Astrocyte (in vitro differentiated cells and primary cell): ENCODE results near the gene MTCH2. TPM values are rescaled to one million over a fixed set of nuclear protein-coding genes. Genes with fewer than 3 reads are reported as not detected.

Source experiments
- DNase-seq: peaks from one replicate; pipeline ENCODE4 v3.0.0-alpha.2; 2010; ENCODE audit warnings: low read depth
- FAIRE-seq: peaks from 2 replicates; lab custom pipeline; 2011; peaks lifted over from hg19 to GRCh38; lab: Jason Lieb, UNC
- H2AFZ ChIP-seq: 2 replicates; pipeline ENCODE4 v1.6.0; 2012; ENCODE audit warnings: low read depth, low read length, inconsistent platforms
- H3K27ac ChIP-seq: 2 replicates; pipeline ENCODE4 v1.5.1; 2011; ENCODE audit warnings: low read depth, low read length, inconsistent platforms
- H3K27me3 ChIP-seq: 2 replicates; pipeline ENCODE4 v1.6.0; 2011; ENCODE audit warnings: low read length, inconsistent platforms; ENCODE audit not compliant: insufficient read depth
- H3K36me3 ChIP-seq: 2 replicates; pipeline ENCODE4 v1.5.1; 2011; ENCODE audit warnings: low read length, inconsistent platforms; ENCODE audit not compliant: insufficient read depth
- H3K4me1 ChIP-seq: 2 replicates; pipeline ENCODE4 v1.5.1; 2011; ENCODE audit warnings: low read length, inconsistent platforms; ENCODE audit not compliant: insufficient read depth
- H3K4me2 ChIP-seq: 2 replicates; pipeline ENCODE4 v1.6.0; 2012; ENCODE audit warnings: low read length, inconsistent platforms
- H3K4me3 ChIP-seq: 2 replicates; pipeline ENCODE4 v1.5.1; 2011; ENCODE audit warnings: low read depth, mild to moderate bottlenecking, low read length, inconsistent platforms; ENCODE audit not compliant: insufficient read depth
- H3K79me2 ChIP-seq: 2 replicates; pipeline ENCODE4 v1.6.0; 2012; ENCODE audit warnings: mild to moderate bottlenecking, low read length, inconsistent platforms; ENCODE audit not compliant: insufficient read depth
- H3K9ac ChIP-seq: 2 replicates; pipeline ENCODE4 v1.6.0; 2012; ENCODE audit warnings: mild to moderate bottlenecking, low read length, inconsistent platforms
- H3K9me3 ChIP-seq: 2 replicates; pipeline ENCODE4 v1.5.1; 2012; ENCODE audit warnings: low read depth, mild to moderate bottlenecking, low read length, inconsistent platforms; ENCODE audit not compliant: insufficient read depth
- H4K20me1 ChIP-seq: 2 replicates; pipeline ENCODE4 v1.6.0; 2012; ENCODE audit warnings: low read length, inconsistent platforms; ENCODE audit not compliant: insufficient read depth
- H3K27ac Mint-ChIP-seq: one replicate; pipeline ENCODE4 v1.8.0; 2021; ENCODE audit warnings: mild to moderate bottlenecking, mixed read lengths; ENCODE audit not compliant: unreplicated experiment
- H3K27me3 Mint-ChIP-seq: one replicate; pipeline ENCODE4 v1.8.0; 2021; ENCODE audit warnings: low read depth, mixed read lengths; ENCODE audit not compliant: unreplicated experiment
- H3K36me3 Mint-ChIP-seq: one replicate; pipeline ENCODE4 v1.8.0; 2021; ENCODE audit warnings: low read depth, mixed read lengths; ENCODE audit not compliant: unreplicated experiment
- H3K4me1 Mint-ChIP-seq: one replicate; pipeline ENCODE4 v1.8.0; 2021; ENCODE audit warnings: low read depth, mixed read lengths; ENCODE audit not compliant: unreplicated experiment
- H3K4me3 Mint-ChIP-seq: one replicate; pipeline ENCODE4 v1.8.0; 2021; ENCODE audit warnings: mild to moderate bottlenecking, moderate library complexity, mixed read lengths; ENCODE audit not compliant: unreplicated experiment
- H3K9me3 Mint-ChIP-seq: one replicate; pipeline ENCODE4 v1.8.0; 2021; ENCODE audit warnings: mild to moderate bottlenecking, mixed read lengths; ENCODE audit not compliant: unreplicated experiment
- EZH2 ChIP-seq: IDR thresholded peaks from 2 replicates; pipeline ENCODE4 v1.6.1; 2012; ENCODE audit warnings: mild to moderate bottlenecking, low read length, inconsistent platforms; ENCODE audit not compliant: insufficient read depth
- total RNA-seq: library from RNA; stranded (reverse); gene quantifications from 2 replicates; pipeline ENCODE4 v1.2.1, GENCODE V29; 2021
- TF ChIP-seq, protein P1 (sequence below): IDR thresholded peaks from 2 replicates; pipeline ENCODE4 v1.5.1; 2011; ENCODE audit warnings: low read depth, mild to moderate bottlenecking, inconsistent platforms, low read length, moderate library complexity; ENCODE audit not compliant: insufficient read depth

MTCH2 gene
- total RNA-seq, 1 donor from 2014 or later: 103 TPM

DNA sequence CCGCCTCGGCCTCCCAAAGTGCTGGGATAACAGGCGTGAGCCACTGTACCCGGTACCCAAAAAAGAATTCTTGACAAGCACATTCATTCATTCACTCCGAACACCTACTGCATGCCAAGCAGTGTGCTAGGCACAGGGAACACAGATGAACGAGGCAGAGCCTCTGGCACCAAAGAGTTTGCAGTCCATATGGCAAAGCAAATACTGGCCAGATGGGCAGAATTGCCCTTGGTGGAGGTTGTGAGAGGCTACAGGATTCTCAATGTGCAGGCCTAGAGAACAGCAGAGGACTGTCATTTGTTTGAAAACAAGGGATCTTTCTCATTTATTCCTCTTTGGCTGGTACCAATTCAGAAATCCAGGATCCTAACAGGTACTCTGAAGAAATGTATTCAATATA lies 27.5 kb upstream of the MTCH2 start:
- Mint-ChIP-seq H3K36me3 (no peaks in the 10 kb centered on the region), H3K9me3 (no peaks in the 10 kb centered on the region), H3K27ac (no peak overlapping the region), H3K4me1 (peaks cover 2% of the 10 kb centered on the region), H3K4me3 (no peak overlapping the region), H3K27me3 (no peaks in the 10 kb centered on the region)
- DNase-seq (no peak), FAIRE-seq (no peak)
- TF ChIP-seq, protein P1, sequence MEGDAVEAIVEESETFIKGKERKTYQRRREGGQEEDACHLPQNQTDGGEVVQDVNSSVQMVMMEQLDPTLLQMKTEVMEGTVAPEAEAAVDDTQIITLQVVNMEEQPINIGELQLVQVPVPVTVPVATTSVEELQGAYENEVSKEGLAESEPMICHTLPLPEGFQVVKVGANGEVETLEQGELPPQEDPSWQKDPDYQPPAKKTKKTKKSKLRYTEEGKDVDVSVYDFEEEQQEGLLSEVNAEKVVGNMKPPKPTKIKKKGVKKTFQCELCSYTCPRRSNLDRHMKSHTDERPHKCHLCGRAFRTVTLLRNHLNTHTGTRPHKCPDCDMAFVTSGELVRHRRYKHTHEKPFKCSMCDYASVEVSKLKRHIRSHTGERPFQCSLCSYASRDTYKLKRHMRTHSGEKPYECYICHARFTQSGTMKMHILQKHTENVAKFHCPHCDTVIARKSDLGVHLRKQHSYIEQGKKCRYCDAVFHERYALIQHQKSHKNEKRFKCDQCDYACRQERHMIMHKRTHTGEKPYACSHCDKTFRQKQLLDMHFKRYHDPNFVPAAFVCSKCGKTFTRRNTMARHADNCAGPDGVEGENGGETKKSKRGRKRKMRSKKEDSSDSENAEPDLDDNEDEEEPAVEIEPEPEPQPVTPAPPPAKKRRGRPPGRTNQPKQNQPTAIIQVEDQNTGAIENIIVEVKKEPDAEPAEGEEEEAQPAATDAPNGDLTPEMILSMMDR: no peak
- no peak for TF ChIP-seq EZH2
- H3K9ac ChIP-seq: no peak overlapping the region
- H3K27me3 ChIP-seq: no peaks in the 10 kb centered on the region
- no peak overlapping the region for H2AFZ ChIP-seq
- H3K9me3 ChIP-seq: no peaks in the 10 kb centered on the region
- H3K4me3 ChIP-seq: no peak overlapping the region
- no peak overlapping the region for H3K27ac ChIP-seq
- H3K4me2 ChIP-seq: no peak overlapping the region
- H4K20me1 ChIP-seq: no peaks in the 10 kb centered on the region
- no peaks in the 10 kb centered on the region for H3K79me2 ChIP-seq
- H3K36me3 ChIP-seq: no peaks in the 10 kb centered on the region
- no peaks in the 10 kb centered on the region for H3K4me1 ChIP-seq

DNA sequence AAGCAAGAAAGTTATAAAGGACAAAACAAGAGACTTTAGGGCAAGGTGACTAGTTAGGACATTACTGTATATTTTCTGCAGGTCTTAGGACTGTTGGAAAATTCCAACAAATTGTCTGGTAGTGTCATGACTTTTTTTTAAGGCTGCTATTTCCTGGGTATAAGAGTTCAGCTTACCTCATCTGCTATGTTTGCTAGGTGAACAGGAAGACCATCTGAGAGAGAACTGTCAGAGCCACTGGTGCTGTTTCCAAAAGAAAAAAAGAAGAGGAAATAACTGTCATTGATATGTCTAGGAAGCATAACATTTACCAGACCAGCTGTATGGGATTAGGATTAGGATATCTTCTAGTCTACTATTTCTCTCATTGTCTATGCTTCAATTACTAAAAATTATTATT lies 26.3 kb upstream of the MTCH2 start:
- H2AFZ ChIP-seq: no peak overlapping the region
- no peak for FAIRE-seq
- no peaks in the 10 kb centered on the region for H3K4me1 ChIP-seq
- no peak overlapping the region for H3K9ac ChIP-seq
- H3K27me3 ChIP-seq: no peaks in the 10 kb centered on the region
- H4K20me1 ChIP-seq: no peaks in the 10 kb centered on the region
- no peaks in the 10 kb centered on the region for H3K79me2 ChIP-seq
- H3K27ac ChIP-seq: no peak overlapping the region
- no peak for DNase-seq
- no peaks in the 10 kb centered on the region for H3K9me3 ChIP-seq
- Mint-ChIP-seq H3K27ac (no peak overlapping the region), H3K9me3 (no peaks in the 10 kb centered on the region), H3K4me3 (no peak overlapping the region), H3K4me1 (peaks cover 2% of the 10 kb centered on the region), H3K36me3 (no peaks in the 10 kb centered on the region), H3K27me3 (no peaks in the 10 kb centered on the region)
- no peak overlapping the region for H3K4me3 ChIP-seq
- no peak overlapping the region for H3K4me2 ChIP-seq
- H3K36me3 ChIP-seq: no peaks in the 10 kb centered on the region
- TF ChIP-seq, protein P1: no peak
- TF ChIP-seq EZH2: no peak

DNA sequence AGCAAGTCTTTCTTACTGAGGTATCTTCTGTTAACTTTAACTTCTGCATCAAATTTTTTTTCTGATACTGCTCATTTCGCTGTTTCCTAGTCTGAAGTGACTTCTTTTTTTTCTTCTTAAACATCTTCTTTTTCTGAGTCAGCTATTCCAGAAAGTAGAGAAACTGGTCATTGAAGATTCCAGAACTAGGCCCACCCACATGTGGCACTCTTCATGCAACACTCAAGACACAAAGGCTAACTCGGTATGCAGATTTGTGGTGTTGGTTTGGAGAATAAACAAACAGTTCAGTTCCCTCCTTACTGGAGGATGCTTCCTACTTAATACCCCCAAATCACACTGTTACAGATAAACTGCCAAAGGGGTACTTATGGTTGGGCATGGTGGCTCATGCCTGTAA lies 25.2 kb upstream of the MTCH2 start:
- Mint-ChIP-seq H3K36me3 (no peaks in the 10 kb centered on the region), H3K27me3 (no peaks in the 10 kb centered on the region), H3K9me3 (no peaks in the 10 kb centered on the region), H3K4me1 (peaks cover 5% of the 10 kb centered on the region), H3K4me3 (no peak overlapping the region), H3K27ac (no peak overlapping the region)
- TF ChIP-seq EZH2: no peak
- TF ChIP-seq, protein P1: no peak
- H3K9ac ChIP-seq: no peak overlapping the region
- H3K4me3 ChIP-seq: no peak overlapping the region
- DNase-seq (no peak), FAIRE-seq (no peak)
- no peak overlapping the region for H3K27ac ChIP-seq
- no peaks in the 10 kb centered on the region for H3K79me2 ChIP-seq
- H2AFZ ChIP-seq: no peak overlapping the region
- H3K4me2 ChIP-seq: no peak overlapping the region
- no peaks in the 10 kb centered on the region for H3K27me3 ChIP-seq
- no peaks in the 10 kb centered on the region for H4K20me1 ChIP-seq
- H3K4me1 ChIP-seq: no peaks in the 10 kb centered on the region
- no peaks in the 10 kb centered on the region for H3K9me3 ChIP-seq
- no peaks in the 10 kb centered on the region for H3K36me3 ChIP-seq
